GM12878 (cell line): ENCODE measurements around the gene BAK1. TPM values are rescaled to one million over a fixed set of nuclear protein-coding genes. Genes with fewer than 3 reads are reported as not detected.

Source experiments
- BCLAF1 ChIP-seq: fragments of 450-650 bp; IDR thresholded peaks from 2 replicates; pipeline ENCODE4 v1.6.1; 2017; ENCODE audit warnings: antibody characterized with exemption, mild to moderate bottlenecking, moderate library complexity
- CEBPZ ChIP-seq: fragments of 150-350 bp; IDR thresholded peaks from 2 replicates; pipeline ENCODE4 v1.6.1; 2016; ENCODE audit warnings: low read depth, low read length
- GATAD2B ChIP-seq: fragments of 450-650 bp; conservative IDR thresholded peaks from 2 replicates; pipeline ENCODE4 v1.6.1; 2017; ENCODE audit warnings: low read depth, mild to moderate bottlenecking, moderate library complexity
- POLR2A ChIP-seq: IDR thresholded peaks from 2 replicates; pipeline ENCODE4 v1.6.1; 2011; ENCODE audit warnings: low read depth, mild to moderate bottlenecking, low read length
- ZBTB33 ChIP-seq: fragments of 450-650 bp; IDR thresholded peaks from 2 replicates; pipeline ENCODE4 v1.6.1; 2017; ENCODE audit warnings: mild to moderate bottlenecking
- polyA plus RNA-seq, 11 experiments: library from polyadenylated mRNA; depleted of rRNA in 4 of 11; unstranded in 6 of 11; stranded (reverse) in 5 of 11; fragments of >200 nt; fragmentation: Nextera tagmentation in 4 of 11; fragmentation: Illumina TruSeq in 1 of 11; extraction: Ambion mirVana in 4 of 11; extraction: Trizol in 1 of 11; gene quantifications; 1 replicate in 1 of 11; 2 replicates in 10 of 11; pipeline versions ENCODE4 v1.2.1 to v1.2.3, GENCODE V29; 2011 to 2016; ENCODE audit warnings: inconsistent platforms in 2 of 11, missing spikeins in 2 of 11, low read depth in 1 of 11
- total RNA-seq, 4 experiments: library from RNA; depleted of rRNA in 3 of 4; stranded (reverse); fragments of >200 nt in 3 of 4; fragmentation: Illumina TruSeq in 1 of 4; extraction: Trizol in 1 of 4; gene quantifications; 2 replicates each; pipeline versions ENCODE4 v1.2.1 to v1.2.3, GENCODE V29; 2013 to 2021

Gene BAK1
- total and polyA plus RNA-seq, 10 of the 15 experiments (the other 5 are each of a cell fraction or from before 2014, with no cell fraction given) = 6.3 to 65.8 (median 29.6) TPM

GRCh38 chr6:33616913-33617312 lies 36.8 kb upstream of the BAK1 start (continued):
- TF ChIP-seq CEBPZ (no peak), BCLAF1 (no peak), POLR2A (no peak), GATAD2B (no peak), ZBTB33 (no peak)
